ENCODE measurements around the gene PPM1F. TPM values are rescaled to one million over a fixed set of nuclear protein-coding genes. Genes with fewer than 3 reads are reported as not detected.

Gene PPM1F
- total RNA-seq, 3 donors from 2014 or later: 10.5 to 27.5 (median 14.8) TPM

DNA sequence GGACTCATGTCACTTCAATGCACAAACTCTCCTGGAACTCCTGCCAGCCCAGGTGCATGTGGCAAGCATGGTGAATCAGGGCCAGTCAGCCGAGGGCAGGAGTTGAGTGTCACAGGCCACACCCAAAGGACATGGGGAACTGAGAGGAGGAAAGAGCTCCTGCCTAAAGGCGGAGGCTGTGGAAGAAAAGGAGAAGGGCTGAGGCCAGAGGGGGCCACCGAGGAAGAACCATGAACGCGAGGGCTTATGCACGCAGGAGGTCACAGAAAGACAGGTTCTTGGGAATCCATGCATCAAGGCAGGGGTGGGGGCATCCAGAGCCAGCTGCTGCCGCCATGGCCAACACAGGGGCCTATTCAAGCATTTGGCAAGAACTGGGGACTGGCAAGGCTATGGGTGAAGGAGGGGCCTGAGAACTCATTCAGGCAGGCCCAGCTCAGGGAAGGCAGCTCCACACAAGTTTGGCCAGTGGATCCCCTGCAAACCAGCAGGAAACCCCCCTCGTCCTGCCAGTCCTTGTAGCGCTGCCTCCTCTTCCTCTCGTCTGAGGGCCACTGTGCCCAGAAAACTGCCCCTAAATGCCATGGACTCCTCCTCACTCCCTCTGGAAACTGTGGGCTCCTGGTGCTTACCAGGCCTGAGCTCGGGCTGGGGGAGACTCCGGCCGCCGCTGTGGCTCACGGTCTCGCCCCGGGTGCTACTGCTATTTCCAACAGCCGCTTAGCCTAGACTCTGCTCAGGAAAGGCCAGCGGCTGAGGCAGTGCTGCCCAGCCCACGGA lies 15.4 kb downstream of the PPM1F start:
- Histone ChIP-seq H3K9me3 (no peaks in the 10 kb centered on the region), H3K4me3 (no peak overlapping the region), H3K4me1 (ENCODE audit: low read depth) (peaks cover 17% of the 10 kb centered on the region), H3K36me3 (ENCODE audit: low read depth) (no peaks in the 10 kb centered on the region)
- ATAC-seq: peak; percentile 35
- TF ChIP-seq, protein P1, sequence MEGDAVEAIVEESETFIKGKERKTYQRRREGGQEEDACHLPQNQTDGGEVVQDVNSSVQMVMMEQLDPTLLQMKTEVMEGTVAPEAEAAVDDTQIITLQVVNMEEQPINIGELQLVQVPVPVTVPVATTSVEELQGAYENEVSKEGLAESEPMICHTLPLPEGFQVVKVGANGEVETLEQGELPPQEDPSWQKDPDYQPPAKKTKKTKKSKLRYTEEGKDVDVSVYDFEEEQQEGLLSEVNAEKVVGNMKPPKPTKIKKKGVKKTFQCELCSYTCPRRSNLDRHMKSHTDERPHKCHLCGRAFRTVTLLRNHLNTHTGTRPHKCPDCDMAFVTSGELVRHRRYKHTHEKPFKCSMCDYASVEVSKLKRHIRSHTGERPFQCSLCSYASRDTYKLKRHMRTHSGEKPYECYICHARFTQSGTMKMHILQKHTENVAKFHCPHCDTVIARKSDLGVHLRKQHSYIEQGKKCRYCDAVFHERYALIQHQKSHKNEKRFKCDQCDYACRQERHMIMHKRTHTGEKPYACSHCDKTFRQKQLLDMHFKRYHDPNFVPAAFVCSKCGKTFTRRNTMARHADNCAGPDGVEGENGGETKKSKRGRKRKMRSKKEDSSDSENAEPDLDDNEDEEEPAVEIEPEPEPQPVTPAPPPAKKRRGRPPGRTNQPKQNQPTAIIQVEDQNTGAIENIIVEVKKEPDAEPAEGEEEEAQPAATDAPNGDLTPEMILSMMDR (IDR thresholded peaks at IDR 0.05): no peak
- intact Hi-C loops (cut with DNase I, micrococcal nuclease): no loop called here
- DNase-seq: peak; percentile 23 to 72 (median 48)

- Histone ChIP-seq H3K4me3 (no peak overlapping the region), H3K4me1 (ENCODE audit: low read depth) (peaks cover 17% of the 10 kb centered on the region), H3K9me3 (no peaks in the 10 kb centered on the region), H3K36me3 (ENCODE audit: low read depth) (no peaks in the 10 kb centered on the region)
- intact Hi-C loops (cut with DNase I, micrococcal nuclease): no loop called here
- DNase-seq (peak in 1 of 3 donors; percentile 20), ATAC-seq (no peak)
- TF ChIP-seq, protein P1 (IDR thresholded peaks at IDR 0.05): no peak
Observed at GRCh38 chr22:21936151-21936775, 16.4 kb downstream of the PPM1F start.

DNA sequence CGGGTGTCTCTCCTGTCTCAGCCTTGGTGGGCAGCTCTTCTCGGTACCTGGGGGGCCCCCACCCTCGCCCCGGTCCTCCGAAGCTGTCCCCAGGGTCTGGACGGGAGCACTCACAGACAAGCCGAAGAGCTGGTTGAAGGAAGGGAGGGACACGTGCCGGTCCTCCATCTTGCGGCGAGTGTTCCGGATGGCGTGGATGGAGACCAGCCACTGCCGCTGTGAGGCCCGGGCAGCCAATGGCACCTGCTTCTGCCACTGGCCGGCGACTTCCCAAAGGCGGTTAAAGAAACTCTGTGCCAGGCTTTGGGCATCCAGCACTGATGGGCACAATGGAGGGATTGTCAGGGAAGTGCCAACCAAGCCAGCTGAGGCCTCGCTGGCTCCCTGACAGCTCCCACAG lies 18.7 kb downstream of the PPM1F start:
- no peak for ATAC-seq
- Histone ChIP-seq H3K36me3 (ENCODE audit: low read depth) (no peaks in the 10 kb centered on the region), H3K9me3 (no peaks in the 10 kb centered on the region), H3K4me3 (no peak overlapping the region), H3K4me1 (ENCODE audit: low read depth) (peaks cover 17% of the 10 kb centered on the region)
- no peak for DNase-seq
- intact Hi-C loops (cut with DNase I, micrococcal nuclease): no loop called here
- TF ChIP-seq, protein P1 (IDR thresholded peaks at IDR 0.05): no peak

DNA sequence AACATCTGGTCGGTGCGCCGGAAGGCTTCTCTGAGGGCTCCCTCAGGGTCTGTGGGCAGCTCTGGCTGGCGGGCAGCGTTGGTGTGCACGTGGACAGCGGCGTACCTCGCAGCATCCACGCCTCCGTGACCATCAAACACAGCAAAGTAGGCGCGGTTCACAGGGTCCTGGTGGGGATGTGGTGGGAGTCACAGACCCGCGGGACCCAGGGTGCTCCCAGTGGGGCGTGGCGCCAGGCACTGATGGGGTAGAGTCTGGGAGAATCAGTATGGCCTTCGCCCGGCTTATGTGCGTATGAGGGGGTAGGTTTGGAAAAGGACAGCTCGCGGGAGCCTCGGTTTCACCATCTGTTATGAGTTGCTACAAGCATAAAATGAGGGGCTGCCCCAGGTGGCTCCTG lies 19.2 kb downstream of the PPM1F start:
- no peaks in the 10 kb centered on the region for H3K9me3 ChIP-seq
- TF ChIP-seq, protein P1 (IDR thresholded peaks at IDR 0.05): no peak
- H3K36me3 ChIP-seq (ENCODE audit: low read depth): no peaks in the 10 kb centered on the region
- DNase-seq (no peak), ATAC-seq (no peak)
- H3K4me3 ChIP-seq: no peak overlapping the region
- intact Hi-C loops (cut with DNase I, micrococcal nuclease): no loop called here
- peaks cover 17% of the 10 kb centered on the region for H3K4me1 ChIP-seq (ENCODE audit: low read depth)

- TF ChIP-seq, protein P1 (IDR thresholded peaks at IDR 0.05): no peak
- H3K4me3 ChIP-seq: no peak overlapping the region
- no peak for ATAC-seq
- no peaks in the 10 kb centered on the region for H3K36me3 ChIP-seq (ENCODE audit: low read depth)
- no peak for DNase-seq
- peaks cover 8% of the 10 kb centered on the region for H3K4me1 ChIP-seq (ENCODE audit: low read depth)
- intact Hi-C loops (cut with DNase I, micrococcal nuclease): no loop called here
- H3K9me3 ChIP-seq: no peaks in the 10 kb centered on the region
Observed at GRCh38 chr22:21932347-21932746, 20.3 kb downstream of the PPM1F start.
